ENCODE measurements around the gene CGB7.

Gene CGB7

DNA sequence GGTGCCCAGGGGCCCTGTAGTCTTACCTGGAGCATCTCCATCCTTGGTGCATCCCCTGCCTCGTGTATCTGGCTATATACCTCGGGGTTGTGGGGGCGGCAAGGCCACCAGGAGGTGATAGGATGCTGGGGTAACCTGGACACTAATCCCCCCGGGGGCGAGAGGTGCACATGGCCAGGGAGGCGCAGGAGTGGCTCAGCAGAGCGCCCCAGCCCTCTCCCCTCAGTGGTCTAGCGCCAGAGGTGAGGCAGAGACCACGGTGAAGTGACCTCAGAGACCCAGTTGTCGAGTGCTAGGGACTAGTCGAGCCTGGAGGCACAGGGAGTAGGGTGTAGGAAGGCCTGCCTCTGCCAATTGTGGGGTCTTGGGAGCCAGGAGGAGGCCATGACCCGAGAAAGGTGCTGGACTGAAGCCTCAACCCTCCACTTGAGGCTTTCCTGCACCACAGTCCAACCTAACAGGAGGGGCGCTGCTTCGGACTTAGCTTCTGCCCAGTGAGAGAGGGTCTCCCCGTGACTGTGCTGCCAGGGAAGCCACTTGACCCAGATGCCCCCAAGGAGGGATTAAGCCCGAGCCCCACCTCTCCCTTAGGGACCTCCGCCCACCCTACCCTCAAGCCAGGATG, 40.4 kb downstream of the CGB7 start, which contains the start of gene LHB:
Gene LHB (minus strand): TSS at position 51 of the 625 bp plus-strand sequence. CDS start 10 bp downstream, at position 41.
- Mint-ChIP-seq H3K4me3 (peak within 1 kb of the TSS; percentile 78), H3K4me1 (peaks cover 30% of the 10 kb centered on the region), H3K9me3 (no peaks in the 10 kb centered on the region), H3K27me3 (no peaks in the 10 kb centered on the region), H3K36me3 (peaks cover 17% of the 10 kb centered on the region), H3K27ac (no peak within 1 kb of the TSS)
- ATAC-seq: no peak

DNA sequence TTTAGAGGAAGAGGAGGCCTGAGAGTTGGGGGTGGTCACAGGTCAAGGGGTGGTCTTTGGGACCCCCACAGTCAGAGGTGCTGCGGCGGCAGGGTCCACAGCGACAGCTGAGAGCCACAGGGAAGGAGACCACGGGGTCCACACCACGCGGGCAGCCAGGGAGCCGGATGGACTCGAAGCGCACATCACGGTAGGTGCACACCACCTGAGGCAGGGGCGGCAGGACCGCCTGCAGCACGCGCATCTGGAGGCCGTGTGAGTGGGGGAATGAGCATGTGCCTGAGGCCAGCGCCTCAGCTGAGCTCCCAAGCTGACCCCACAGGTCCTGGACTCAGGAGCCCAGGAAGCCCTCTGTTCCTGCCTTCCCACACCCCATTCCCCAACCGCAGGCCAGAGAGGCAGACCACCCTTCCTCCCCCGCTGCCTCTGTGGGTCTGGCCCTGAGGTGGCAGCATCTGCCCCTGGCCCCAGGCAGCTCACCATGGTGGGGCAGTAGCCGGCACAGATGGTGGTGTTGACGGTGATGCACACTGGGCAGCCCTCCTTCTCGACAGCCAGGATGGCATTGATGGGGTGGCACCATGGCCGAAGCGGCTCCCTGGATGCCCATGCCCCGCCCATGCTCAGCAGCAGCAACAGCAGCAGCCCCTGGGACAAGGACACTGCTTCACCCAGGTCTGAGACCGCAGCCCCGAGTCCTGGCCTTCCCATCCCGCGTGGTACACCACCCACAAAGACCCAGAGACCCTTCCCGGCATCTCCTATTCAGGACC, 41.3 kb downstream of the CGB7 start:
- no peak overlapping the region for H3K27ac Mint-ChIP-seq
- no peak overlapping the region for H3K4me3 Mint-ChIP-seq

DNA sequence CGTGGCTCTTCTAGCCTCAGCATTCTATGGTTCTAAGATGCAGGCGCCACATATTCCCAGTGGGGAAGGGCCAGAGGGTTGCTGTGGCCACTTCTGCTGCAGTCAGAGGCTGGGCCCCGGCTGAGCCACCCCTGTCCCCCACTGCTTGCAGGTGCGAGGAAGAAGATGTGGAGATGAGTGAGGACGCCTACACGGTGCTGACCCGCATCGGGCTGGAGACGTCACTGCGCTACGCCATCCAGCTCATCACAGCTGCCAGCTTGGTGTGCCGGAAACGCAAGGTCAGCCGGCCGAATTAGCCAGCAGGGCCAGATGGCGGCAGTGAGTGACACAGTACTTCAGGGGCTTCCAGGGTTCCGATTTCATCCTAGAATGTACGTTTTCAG, 42.7 kb downstream of the CGB7 start:
- Mint-ChIP-seq H3K27me3 (no peaks in the 10 kb centered on the region), H3K4me1 (peaks cover 13% of the 10 kb centered on the region)

More for the DNA sequence above, 41.3 kb downstream of the CGB7 start:
- H3K4me1 Mint-ChIP-seq: peaks cover 26% of the 10 kb centered on the region
- H3K36me3 Mint-ChIP-seq: peaks cover 21% of the 10 kb centered on the region
- H3K9me3 Mint-ChIP-seq: no peaks in the 10 kb centered on the region
- ATAC-seq: no peak
- H3K27me3 Mint-ChIP-seq: no peaks in the 10 kb centered on the region

DNA sequence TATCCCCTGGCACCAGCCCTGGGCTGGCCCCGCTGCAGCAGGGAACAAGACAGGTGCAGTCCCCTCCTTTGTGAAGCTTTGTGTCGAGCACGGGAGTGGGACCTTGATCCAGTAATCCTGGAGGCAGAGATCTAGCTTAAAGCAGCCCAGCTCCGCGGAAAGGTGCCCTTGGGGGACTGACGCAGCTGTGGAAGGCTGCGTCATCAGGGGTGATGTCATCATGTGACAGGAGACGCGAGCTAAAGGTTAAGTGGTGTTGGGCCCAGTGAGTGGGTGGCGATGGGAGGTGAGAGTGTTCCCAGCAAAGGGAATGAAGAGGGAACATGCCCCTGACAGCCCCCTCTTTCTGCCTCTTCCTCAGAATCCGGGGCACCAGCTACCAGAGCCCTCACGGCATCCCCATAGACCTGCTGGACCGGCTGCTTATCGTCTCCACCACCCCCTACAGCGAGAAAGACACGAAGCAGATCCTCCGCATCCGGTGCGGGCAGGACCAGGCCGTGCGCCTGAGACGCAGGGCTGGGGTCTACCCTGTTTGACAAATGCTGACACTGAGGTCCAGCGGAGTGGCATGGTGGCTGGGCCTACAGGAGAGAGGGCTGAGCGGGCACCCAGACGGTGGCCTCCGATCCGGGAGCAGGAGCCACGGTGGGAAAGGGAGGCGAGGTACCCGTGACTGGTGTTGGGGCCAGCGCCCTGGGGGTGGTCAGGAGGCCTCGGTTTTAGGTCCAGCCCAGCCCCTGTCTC, 43.3 kb downstream of the CGB7 start:
- no peaks in the 10 kb centered on the region for H3K9me3 Mint-ChIP-seq
- no peaks in the 10 kb centered on the region for H3K27me3 Mint-ChIP-seq
- no peak for ATAC-seq
- H3K4me1 Mint-ChIP-seq: peaks cover 10% of the 10 kb centered on the region
- peaks cover 40% of the 10 kb centered on the region for H3K36me3 Mint-ChIP-seq
- no peak overlapping the region for H3K4me3 Mint-ChIP-seq
- H3K27ac Mint-ChIP-seq: no peak overlapping the region

More for the DNA sequence above, 42.7 kb downstream of the CGB7 start:
- Mint-ChIP-seq H3K4me3 (no peak overlapping the region), H3K36me3 (peaks cover 35% of the 10 kb centered on the region), H3K9me3 (no peaks in the 10 kb centered on the region), H3K27ac (no peak overlapping the region)
- ATAC-seq: no peak

DNA sequence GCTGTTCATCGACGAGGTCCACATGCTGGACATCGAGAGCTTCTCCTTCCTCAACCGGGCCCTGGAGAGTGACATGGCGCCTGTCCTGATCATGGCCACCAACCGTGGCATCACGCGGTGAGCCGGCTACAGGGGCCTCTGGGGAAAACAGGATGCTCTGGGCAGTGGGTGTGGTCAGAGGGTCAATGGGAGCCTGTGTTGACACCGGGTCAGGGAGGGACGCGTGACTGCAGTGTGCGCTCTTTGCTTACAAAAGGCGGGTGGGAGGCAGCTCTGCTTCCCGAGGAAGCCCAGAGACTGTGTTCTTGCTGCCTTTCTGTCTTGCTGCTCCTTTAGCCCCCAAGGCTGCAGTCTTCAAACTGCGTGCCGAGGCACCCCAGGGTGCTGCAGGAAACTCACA, 46.4 kb downstream of the CGB7 start:
- no peaks in the 10 kb centered on the region for H3K9me3 Mint-ChIP-seq
- no peak overlapping the region for H3K4me3 Mint-ChIP-seq
- H3K4me1 Mint-ChIP-seq: no peaks in the 10 kb centered on the region
- no peak overlapping the region for H3K27ac Mint-ChIP-seq
- ATAC-seq: no peak
- H3K36me3 Mint-ChIP-seq: peaks cover 50% of the 10 kb centered on the region
- no peaks in the 10 kb centered on the region for H3K27me3 Mint-ChIP-seq

DNA sequence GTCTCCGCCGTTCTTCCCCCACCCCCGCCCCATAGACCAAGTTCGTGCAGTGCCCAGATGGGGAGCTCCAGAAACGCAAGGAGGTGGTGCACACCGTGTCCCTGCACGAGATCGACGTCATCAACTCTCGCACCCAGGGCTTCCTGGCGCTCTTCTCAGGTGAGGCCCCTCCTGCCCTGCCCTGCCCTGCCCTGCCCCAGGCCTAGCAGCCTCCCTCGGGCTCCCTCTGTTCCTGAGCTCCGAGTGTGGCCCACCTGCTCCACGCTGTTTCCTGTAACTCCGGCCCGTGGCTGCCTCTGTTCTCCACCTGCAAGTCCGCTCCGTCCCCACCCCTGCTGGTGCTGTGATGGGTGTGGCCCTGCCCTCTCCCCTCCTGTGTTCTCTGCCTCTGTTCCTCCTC, 47.1 kb downstream of the CGB7 start:
- Mint-ChIP-seq H3K4me3 (no peak overlapping the region), H3K27me3 (no peaks in the 10 kb centered on the region), H3K9me3 (no peaks in the 10 kb centered on the region), H3K36me3 (peaks cover 50% of the 10 kb centered on the region), H3K4me1 (no peaks in the 10 kb centered on the region), H3K27ac (no peak overlapping the region)
- no peak for ATAC-seq

DNA sequence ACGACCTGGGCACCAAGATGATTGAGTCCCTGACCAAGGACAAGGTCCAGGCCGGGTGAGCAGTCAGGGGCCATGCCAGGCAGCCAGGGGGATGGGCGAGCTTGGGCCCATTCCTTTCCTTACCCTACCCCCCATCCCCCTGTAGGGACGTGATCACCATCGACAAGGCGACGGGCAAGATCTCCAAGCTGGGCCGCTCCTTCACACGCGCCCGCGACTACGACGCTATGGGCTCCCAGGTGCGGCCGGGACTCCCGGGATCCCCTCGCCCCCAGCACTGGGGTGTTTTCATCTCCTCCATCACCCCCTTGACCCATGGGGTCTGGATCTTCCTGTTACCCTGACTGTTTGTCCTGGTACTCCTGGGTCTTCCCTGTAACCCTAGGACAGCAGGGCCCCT, 47.7 kb downstream of the CGB7 start:
- H3K4me1 Mint-ChIP-seq: no peaks in the 10 kb centered on the region
- no peak overlapping the region for H3K27ac Mint-ChIP-seq
- H3K27me3 Mint-ChIP-seq: no peaks in the 10 kb centered on the region
- H3K9me3 Mint-ChIP-seq: no peaks in the 10 kb centered on the region
- no peak overlapping the region for H3K4me3 Mint-ChIP-seq
- ATAC-seq: no peak
- peaks cover 50% of the 10 kb centered on the region for H3K36me3 Mint-ChIP-seq

DNA sequence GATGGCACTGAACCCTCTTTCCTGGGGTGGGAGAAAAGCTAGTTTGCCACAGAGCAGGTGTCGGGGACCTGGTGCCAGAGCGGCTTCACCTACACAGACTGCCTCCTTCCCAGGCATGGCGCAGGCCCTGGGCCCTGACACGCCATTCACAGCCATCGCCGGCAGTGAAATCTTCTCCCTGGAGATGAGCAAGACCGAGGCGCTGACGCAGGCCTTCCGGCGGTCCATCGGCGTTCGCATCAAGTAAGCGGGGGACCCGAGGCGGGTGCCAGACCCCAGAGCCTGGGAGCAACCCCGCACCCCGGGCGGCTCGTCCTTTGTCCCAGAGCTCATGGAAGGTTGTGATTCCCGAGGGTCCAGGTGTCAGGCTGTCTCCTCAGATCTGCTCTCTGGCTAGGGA, 50.6 kb downstream of the CGB7 start:
- Mint-ChIP-seq H3K9me3 (no peaks in the 10 kb centered on the region), H3K4me1 (no peaks in the 10 kb centered on the region), H3K27me3 (no peaks in the 10 kb centered on the region), H3K36me3 (peaks cover 70% of the 10 kb centered on the region), H3K27ac (no peak overlapping the region), H3K4me3 (no peak overlapping the region)
- ATAC-seq: no peak

DNA sequence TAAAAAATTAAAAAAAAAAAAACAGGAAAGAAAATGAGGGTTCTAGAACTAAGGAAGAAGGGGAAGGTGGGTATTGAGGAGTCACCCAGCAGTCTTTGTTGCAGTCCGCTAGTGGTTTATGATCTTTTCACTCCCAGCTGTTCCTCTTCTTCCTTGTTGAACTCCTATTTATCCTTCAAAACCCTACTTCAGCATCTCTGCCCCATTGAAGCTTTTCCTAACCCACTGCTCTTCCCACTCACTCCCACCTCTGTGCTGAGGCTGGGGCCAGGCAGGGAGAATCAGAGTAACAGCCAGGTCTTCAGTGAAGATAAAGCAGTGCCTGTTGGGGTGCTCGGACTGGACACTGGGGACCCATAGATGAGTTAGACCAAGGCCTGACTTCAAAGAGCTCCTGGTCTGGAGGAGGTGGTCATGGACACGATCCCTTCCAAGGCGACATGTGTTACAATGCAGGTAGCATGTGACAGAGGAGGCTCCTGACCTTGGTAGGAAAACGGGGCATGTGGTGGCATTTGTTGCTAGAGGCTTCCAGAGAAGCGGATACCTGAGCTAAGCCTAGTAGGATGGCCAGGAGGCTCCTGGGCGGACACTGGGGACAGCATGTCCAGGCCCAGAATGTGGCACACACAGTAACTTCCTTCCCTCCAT, 52.5 kb downstream of the CGB7 start:
- Mint-ChIP-seq H3K27me3 (no peaks in the 10 kb centered on the region), H3K27ac (no peak overlapping the region), H3K36me3 (peaks cover 55% of the 10 kb centered on the region), H3K9me3 (no peaks in the 10 kb centered on the region), H3K4me1 (peaks cover under 1% of the 10 kb centered on the region), H3K4me3 (no peak overlapping the region)
- no peak for ATAC-seq

All from stimulated activated memory B cell treated with anti-CD40 and anti-IgM and Interleukin-4, amounts not matched to agents 10 μg/mL and 1 μg/mL and 100 μg/mL, for 72 hours (primary cell).